Glomerular visceral epithelial cell (primary cell): ENCODE results near the gene URB2.
"Not testable (repeated sequence)": the region's sequence is repeated elsewhere in the genome, so short reads cannot be mapped to it uniquely, and the experiment has no call there.

Experiments
- DNase-seq: peaks from one replicate; pipeline ENCODE4 v3.0.0-alpha.2; 2016; ENCODE audit errors: extremely low spot score

Gene URB2

GRCh38 chr1:229614701-229615100, 11.3 kb upstream of the URB2 start:
- no peak for DNase-seq

DNA sequence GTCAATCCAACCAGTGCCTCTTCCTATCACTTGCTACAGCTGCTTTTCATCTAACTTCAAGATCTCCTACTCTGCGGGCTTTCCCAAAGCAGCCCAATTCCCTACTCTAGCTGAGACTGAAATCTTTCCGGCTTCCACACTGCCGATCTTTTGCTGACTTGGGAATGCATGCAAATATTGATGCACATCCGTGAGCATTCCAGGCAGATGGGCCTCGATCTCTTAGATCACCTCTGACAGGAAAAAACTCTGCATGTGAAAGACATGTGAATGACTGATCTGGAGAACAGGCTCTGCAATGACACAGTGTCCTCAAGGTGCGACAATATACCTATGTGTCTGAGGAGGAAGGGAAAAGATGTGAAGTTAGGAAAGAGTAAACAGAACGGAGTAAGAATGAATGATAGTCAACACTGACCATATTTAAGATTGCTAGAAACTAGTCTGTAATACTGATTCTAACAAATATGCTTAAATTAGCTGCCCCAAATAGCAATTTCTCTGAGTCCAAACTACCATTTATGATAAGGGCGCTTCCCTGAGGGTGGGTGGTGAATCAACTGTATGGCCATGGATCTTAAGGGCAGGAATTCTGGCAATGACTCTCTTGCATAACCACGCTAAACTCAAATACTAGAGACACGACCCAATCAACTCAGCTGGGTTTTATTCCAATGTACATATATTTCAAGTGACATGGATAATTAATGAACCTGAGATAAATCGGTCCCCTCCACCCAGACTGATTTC, 8.5 kb upstream of the URB2 start:
- no peak for DNase-seq

GRCh38 chr1:229619002-229619401, 7.0 kb upstream of the URB2 start:
- no peak for DNase-seq

GRCh38 chr1:229619614-229620013, 6.4 kb upstream of the URB2 start:
- no peak for DNase-seq

DNA sequence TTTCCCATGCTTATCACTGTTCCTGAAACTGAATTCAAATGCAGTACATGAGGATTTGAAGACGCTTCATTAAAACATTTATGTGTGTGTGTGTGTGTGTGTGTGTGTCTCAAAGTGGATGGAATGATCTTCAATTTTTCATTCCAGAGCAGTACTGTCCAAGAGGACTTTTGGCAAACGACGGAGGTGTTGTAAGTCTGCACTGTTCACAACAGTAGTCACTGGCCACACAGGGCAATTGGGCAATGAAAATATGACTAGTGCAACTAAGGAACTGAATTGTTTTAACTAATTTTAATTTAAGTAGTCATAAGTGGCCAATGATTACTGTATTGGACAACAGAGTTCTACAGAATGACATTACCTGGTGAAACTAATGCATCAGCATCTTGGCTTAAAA, 5.2 kb upstream of the URB2 start:
- no peak for DNase-seq

GRCh38 chr1:229621663-229622062, 4.4 kb upstream of the URB2 start:
- no peak for DNase-seq

DNA sequence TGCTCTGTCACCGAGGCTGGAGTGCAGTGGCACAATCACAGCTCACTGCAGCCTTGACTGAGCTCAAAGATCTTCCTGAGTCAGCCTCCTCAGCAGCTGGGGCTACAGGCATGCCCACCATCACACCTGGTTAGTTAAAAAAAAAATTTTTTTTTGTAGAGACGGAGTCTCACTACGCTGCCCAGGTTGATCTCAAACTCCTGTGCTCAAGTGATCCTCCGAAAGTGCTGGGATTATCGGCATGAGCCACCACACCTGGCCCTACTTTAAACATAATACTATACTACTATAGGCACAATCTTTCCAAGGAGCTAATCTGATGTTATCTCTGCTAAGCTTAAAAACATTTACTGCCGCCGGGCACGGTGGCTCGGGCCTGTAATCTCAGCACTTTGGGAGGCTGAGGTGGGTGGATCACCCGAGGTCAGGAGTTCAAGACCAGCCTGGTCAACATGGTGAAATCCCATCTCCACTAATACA, 3.4 kb upstream of the URB2 start:
- DNase-seq = not testable (repeated sequence)

DNA sequence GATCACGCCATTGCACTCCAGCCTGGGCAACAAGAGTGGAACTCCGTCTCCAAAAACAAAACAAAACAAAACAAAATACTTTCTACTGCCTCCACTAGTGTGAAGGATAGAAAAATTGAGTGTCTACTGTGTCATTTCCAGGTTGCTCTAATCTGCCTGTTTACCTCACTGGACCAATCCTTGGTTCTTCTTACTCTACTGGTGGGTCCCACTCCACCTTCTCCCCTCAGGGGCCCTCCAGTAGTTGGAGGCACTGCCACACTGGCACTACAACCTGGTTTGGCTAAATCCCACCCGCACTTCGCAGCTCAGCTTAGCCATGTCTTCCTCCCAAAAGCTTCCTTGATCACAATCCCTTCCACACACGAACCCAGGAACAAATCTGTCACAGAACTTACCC, 2.8 kb upstream of the URB2 start:
- no peak for DNase-seq

- no peak for DNase-seq
These were observed 2.2 kb upstream of the URB2 start for GRCh38 chr1:229623838-229624237.

GRCh38 chr1:229624521-229625070, 1.5 kb upstream of the URB2 start:
- no peak for DNase-seq

GRCh38 chr1:229625071-229625914, 754 bp upstream of the URB2 start:
- DNase-seq = peak; percentile 52

GRCh38 chr1:229627003-229627402, 956 bp downstream of the URB2 start:
- no peak for DNase-seq

DNA sequence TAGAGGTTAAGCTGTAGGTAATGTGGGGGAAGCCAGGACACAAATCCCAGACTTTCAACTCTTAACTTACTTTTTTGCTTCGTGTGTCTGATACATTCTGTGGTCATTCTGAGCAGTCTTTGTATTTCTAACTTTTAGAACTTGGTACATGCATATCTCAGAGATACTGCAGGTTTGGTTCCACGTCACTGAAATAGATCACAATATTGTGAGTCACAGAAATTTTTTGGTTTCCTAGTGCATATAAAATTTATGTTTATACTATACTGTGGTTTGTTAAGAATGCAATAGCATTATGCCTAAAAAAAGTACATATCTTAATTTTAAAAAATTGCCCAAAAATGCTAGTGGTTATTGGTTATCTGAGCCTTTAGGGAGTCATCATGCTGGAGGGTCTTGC, 3.2 kb downstream of the URB2 start:
- no peak for DNase-seq

- DNase-seq = no peak
These were observed 5.1 kb downstream of the URB2 start for GRCh38 chr1:229631148-229631547.

GRCh38 chr1:229631966-229632365, 5.9 kb downstream of the URB2 start:
- no peak for DNase-seq

- no peak for DNase-seq
These were observed 10.0 kb downstream of the URB2 start for GRCh38 chr1:229636042-229636441.

- DNase-seq = no peak
These were observed 11.7 kb downstream of the URB2 start for GRCh38 chr1:229637746-229638145.

- no peak for DNase-seq
These were observed 14.4 kb downstream of the URB2 start for GRCh38 chr1:229640455-229640854.

DNA sequence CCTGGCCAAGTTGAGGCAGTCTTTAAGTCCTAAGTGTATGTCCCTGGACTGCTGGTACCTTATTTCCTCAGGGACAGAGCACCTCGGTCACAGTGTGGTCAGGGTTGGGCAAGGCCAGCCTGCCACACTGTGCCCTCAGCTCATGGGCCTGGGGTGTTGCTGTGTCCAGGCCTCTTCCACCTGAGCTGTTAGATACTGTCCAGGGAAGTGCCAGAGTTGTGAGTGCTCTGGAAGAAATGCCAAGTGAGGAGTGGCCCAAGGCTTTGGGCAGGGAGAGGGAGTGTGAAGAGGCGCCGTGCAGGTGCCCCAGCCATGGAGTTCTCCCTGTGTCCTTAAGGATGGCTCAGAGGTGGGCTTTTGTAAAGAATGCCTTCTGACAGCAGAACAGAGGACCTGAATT, 15.3 kb downstream of the URB2 start:
- DNase-seq = no peak

GRCh38 chr1:229642376-229642775, 16.3 kb downstream of the URB2 start:
- DNase-seq = no peak

DNA sequence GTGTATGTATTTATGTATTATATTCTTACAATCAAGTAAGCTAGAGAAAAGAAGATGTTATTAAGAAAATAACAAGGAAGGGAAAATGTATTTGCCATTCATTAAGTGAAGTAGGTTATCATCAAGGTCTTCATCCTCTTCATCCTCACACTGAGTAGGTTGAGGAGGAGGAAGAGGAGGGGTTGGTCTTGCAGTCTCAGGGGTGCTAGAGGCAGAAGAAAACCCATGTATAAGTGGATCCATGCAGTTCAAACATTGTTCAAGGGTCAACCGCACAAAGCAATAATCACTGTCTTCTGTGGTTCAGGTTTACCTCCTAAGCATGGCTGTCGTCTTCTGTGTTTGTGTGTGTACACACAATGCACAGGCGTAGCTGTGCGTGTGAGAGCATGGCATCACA, 16.9 kb downstream of the URB2 start:
- no peak for DNase-seq

DNA sequence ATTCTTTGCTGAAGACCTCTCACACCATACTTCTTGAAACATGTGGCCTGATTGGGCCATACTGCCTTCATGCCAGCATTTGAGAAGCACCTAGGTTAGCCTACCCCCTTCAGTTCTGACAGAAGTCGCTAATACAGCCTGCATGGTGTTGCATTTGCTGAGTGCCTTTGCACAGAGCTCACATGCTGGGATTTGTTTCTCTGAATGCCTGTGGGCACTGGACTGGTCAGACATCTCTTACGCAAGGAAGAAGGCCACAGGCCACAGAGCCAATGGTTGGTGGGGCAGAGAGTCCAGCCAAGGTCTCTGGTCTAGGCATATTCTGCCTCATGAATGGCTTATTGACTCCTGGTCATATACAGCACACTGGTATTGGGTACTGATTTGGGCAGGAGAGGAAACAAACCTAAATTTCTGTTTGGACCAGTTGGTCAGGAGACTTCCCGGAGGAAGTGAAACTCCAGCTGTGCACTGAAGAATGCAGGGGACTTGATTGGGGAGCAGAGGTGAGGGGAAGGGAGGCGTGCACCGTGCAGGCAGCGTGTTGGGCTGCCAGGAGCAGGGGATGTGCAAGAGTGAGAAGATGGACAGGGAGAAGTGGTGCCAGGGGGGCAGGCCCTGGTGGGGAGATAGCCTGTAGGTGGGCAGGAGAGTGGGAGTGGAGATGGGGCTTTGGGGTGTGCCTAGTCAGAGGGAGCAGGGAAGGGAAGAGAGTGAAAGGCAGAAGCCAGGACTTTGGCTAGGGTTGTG, 18.1 kb downstream of the URB2 start:
- DNase-seq = peak; percentile 11
